GM23248 (cell line): ENCODE measurements around the gene KIR2DL1. TPM values are rescaled to one million over a fixed set of nuclear protein-coding genes. Genes with fewer than 3 reads are reported as not detected.

ENCODE experiments used
- DNase-seq: peaks from one replicate; pipeline ENCODE4 v3.0.0-alpha.2; 2015
- H2AFZ ChIP-seq: fragments of 200-600 bp; sonication (generic); 2 replicates; pipeline ENCODE4 v1.6.1; 2016; ENCODE audit warnings: antibody characterized with exemption
- H3F3A ChIP-seq: fragments of 200-600 bp; sonication (generic); 2 replicates; pipeline ENCODE4 v1.6.1; 2016; ENCODE audit warnings: mild to moderate bottlenecking, antibody characterized with exemption, mixed run types; ENCODE audit not compliant: insufficient read depth
- H3K27ac ChIP-seq: fragments of 200-600 bp; sonication (generic); 2 replicates; pipeline ENCODE4 v1.5.1; 2016; ENCODE audit warnings: mild to moderate bottlenecking
- H3K27me3 ChIP-seq: fragments of 200-600 bp; sonication (generic); replicated peaks from 2 replicates; pipeline ENCODE4 v1.6.1; 2016; ENCODE audit warnings: mild to moderate bottlenecking; ENCODE audit not compliant: insufficient read depth
- H3K36me3 ChIP-seq: fragments of 200-600 bp; sonication (generic); 2 replicates; pipeline ENCODE4 v1.6.1; 2016; ENCODE audit warnings: low read depth, mild to moderate bottlenecking
- H3K4me1 ChIP-seq: fragments of 200-600 bp; sonication (generic); 2 replicates; pipeline ENCODE4 v1.6.1; 2016; ENCODE audit warnings: mild to moderate bottlenecking; ENCODE audit not compliant: insufficient read depth
- H3K4me2 ChIP-seq: fragments of 200-600 bp; sonication (generic); one replicate; pipeline ENCODE4 v1.6.1; 2016; ENCODE audit warnings: mild to moderate bottlenecking; ENCODE audit not compliant: unreplicated experiment
- H3K4me3 ChIP-seq: fragments of 200-600 bp; sonication (generic); 2 replicates; pipeline ENCODE4 v1.5.1; 2016; ENCODE audit warnings: mild to moderate bottlenecking
- H3K79me2 ChIP-seq: fragments of 200-600 bp; sonication (generic); 2 replicates; pipeline ENCODE4 v1.6.1; 2016; ENCODE audit warnings: mild to moderate bottlenecking; ENCODE audit not compliant: insufficient read depth
- H3K9ac ChIP-seq: fragments of 200-600 bp; sonication (generic); 2 replicates; pipeline ENCODE4 v1.6.1; 2016; ENCODE audit warnings: mild to moderate bottlenecking
- H3K9me2 ChIP-seq: fragments of 200-600 bp; sonication (generic); 2 replicates; pipeline ENCODE4 v1.6.1; 2016; ENCODE audit warnings: mixed run types, mild to moderate bottlenecking, moderate library complexity; ENCODE audit not compliant: insufficient read depth
- H3K9me3 ChIP-seq: fragments of 200-600 bp; sonication (generic); one replicate; pipeline ENCODE4 v1.6.1; 2017; ENCODE audit warnings: low read depth
- H4K20me1 ChIP-seq: fragments of 200-600 bp; sonication (generic); 2 replicates; pipeline ENCODE4 v1.6.0; 2016; ENCODE audit not compliant: insufficient read depth
- EZH2 ChIP-seq: fragments of 200-600 bp; sonication (generic); IDR thresholded peaks from 2 replicates; pipeline ENCODE4 v1.6.1; 2018; ENCODE audit warnings: antibody characterized with exemption, mild to moderate bottlenecking; ENCODE audit not compliant: insufficient read depth, poor library complexity, severe bottlenecking
- EZH2phosphoT487 ChIP-seq: fragments of 200-600 bp; sonication (generic); IDR thresholded peaks from 2 replicates; pipeline ENCODE4 v1.6.1; 2018; ENCODE audit warnings: antibody characterized with exemption, moderate library complexity, mild to moderate bottlenecking, low read depth; ENCODE audit not compliant: insufficient read depth
- WGBS, 2 experiments: methylation state at CpG; one replicate each; pipeline ENCODE4 v1.1.6; 2015 to 2017; ENCODE audit warnings: low lambda C conversion rate in 2 of 2, low coverage in 1 of 2; ENCODE audit errors: missing lambda C conversion rate in 2 of 2; 5-methylcytosine and 5-hydroxymethylcytosine counted together
- in situ Hi-C: fragments of 300-500 bp; cut with MboI; formaldehyde crosslinking; loops from 2 replicates; pipeline ENCODE4 v1.15.0; 2020
- polyA plus RNA-seq: library from polyadenylated mRNA; unstranded; fragments of >200 nt; fragmentation: Nextera tagmentation; extraction: Ambion mirVana; gene quantifications from 2 replicates; pipeline ENCODE4 v1.2.1, GENCODE V29; 2016
- total RNA-seq: library from RNA; depleted of rRNA; stranded (reverse); fragments of >200 nt; shearing (Covaris generic); gene quantifications from 2 replicates; pipeline ENCODE4 v1.2.3, GENCODE V29; 2014

KIR2DL1 gene
- total and polyA plus RNA-seq, 2 experiments from 2014 or later: not detected

GRCh38 chr19:54790711-54791110 is 21.1 kb downstream of the KIR2DL1 start:
- no peaks in the 10 kb centered on the region for H3F3A ChIP-seq
- no peak overlapping the region for H3K9ac ChIP-seq
- no peaks in the 10 kb centered on the region for H3K4me1 ChIP-seq
- peaks cover 3% of the 10 kb centered on the region for H3K9me3 ChIP-seq
- no peaks in the 10 kb centered on the region for H3K36me3 ChIP-seq
- no peak overlapping the region for H3K4me2 ChIP-seq
- in situ Hi-C loops: no loop called here
- no peaks in the 10 kb centered on the region for H3K27me3 ChIP-seq
- H2AFZ ChIP-seq: no peak overlapping the region
- H3K79me2 ChIP-seq: no peaks in the 10 kb centered on the region
- DNase-seq: no peak
- TF ChIP-seq EZH2phosphoT487 (no peak), EZH2 (no peak)
- no peak overlapping the region for H3K4me3 ChIP-seq
- H3K9me2 ChIP-seq: no peaks in the 10 kb centered on the region
- 13 to 26% methylated on average over 5 of the region's 5 CpGs for WGBS, 2 experiments
- H4K20me1 ChIP-seq: no peaks in the 10 kb centered on the region
- H3K27ac ChIP-seq: no peak overlapping the region

- H3K4me2 ChIP-seq: no peak overlapping the region
- H3K9ac ChIP-seq: no peak overlapping the region
- TF ChIP-seq EZH2phosphoT487 (no peak), EZH2 (no peak)
- H2AFZ ChIP-seq: no peak overlapping the region
- no peaks in the 10 kb centered on the region for H3K4me1 ChIP-seq
- no peaks in the 10 kb centered on the region for H3K36me3 ChIP-seq
- H3K27me3 ChIP-seq: no peaks in the 10 kb centered on the region
- H3K27ac ChIP-seq: no peak overlapping the region
- H3K4me3 ChIP-seq: no peak overlapping the region
- H4K20me1 ChIP-seq: no peaks in the 10 kb centered on the region
- WGBS, 2 experiments: 51 to 52% methylated on average over 6 of the region's 6 CpGs
- no peaks in the 10 kb centered on the region for H3F3A ChIP-seq
- no peaks in the 10 kb centered on the region for H3K79me2 ChIP-seq
- H3K9me3 ChIP-seq: peaks cover 4% of the 10 kb centered on the region
- no peaks in the 10 kb centered on the region for H3K9me2 ChIP-seq
- in situ Hi-C loops: no loop called here
- no peak for DNase-seq
These were observed 21.9 kb downstream of the KIR2DL1 start for GRCh38 chr19:54791476-54791875.

- Histone ChIP-seq H3K9me2 (no peaks in the 10 kb centered on the region), H3F3A (no peaks in the 10 kb centered on the region), H2AFZ (no peak overlapping the region), H3K79me2 (no peaks in the 10 kb centered on the region), H3K4me2 (no peak overlapping the region), H3K4me1 (no peaks in the 10 kb centered on the region), H3K36me3 (no peaks in the 10 kb centered on the region), H4K20me1 (no peaks in the 10 kb centered on the region), H3K27ac (no peak overlapping the region), H3K9ac (no peak overlapping the region), H3K27me3 (no peaks in the 10 kb centered on the region), H3K9me3 (peaks cover 4% of the 10 kb centered on the region), H3K4me3 (no peak overlapping the region)
- WGBS, 2 experiments: 42% methylated on average over 8 of the region's 8 CpGs
- TF ChIP-seq EZH2phosphoT487 (no peak), EZH2 (no peak)
- in situ Hi-C loops: no loop called here
- DNase-seq: no peak
These were observed 23.2 kb downstream of the KIR2DL1 start for GRCh38 chr19:54792814-54793213.

GRCh38 chr19:54795758-54796157 is 26.2 kb downstream of the KIR2DL1 start:
- H3K9me2 ChIP-seq: no peaks in the 10 kb centered on the region
- in situ Hi-C loops: no loop called here
- TF ChIP-seq EZH2: no peak
- TF ChIP-seq EZH2phosphoT487: no peak

GRCh38 chr19:54803410-54803809 is 33.8 kb downstream of the KIR2DL1 start, which contains the start of gene KIR2DL4:
TSS of gene KIR2DL4 (plus strand) at chr19:54803610. CDS start at chr19:54803652, 42 bp downstream.
- Histone ChIP-seq H3F3A (no peaks in the 10 kb centered on the region), H3K9ac (no peak within 1 kb of the TSS), H2AFZ (no peak within 1 kb of the TSS), H3K4me3 (no peak within 1 kb of the TSS), H3K9me2 (no peaks in the 10 kb centered on the region), H4K20me1 (no peaks in the 10 kb centered on the region), H3K4me1 (no peaks in the 10 kb centered on the region), H3K9me3 (no peaks in the 10 kb centered on the region), H3K27ac (no peak within 1 kb of the TSS), H3K36me3 (no peaks in the 10 kb centered on the region), H3K79me2 (no peaks in the 10 kb centered on the region), H3K4me2 (no peak within 1 kb of the TSS), H3K27me3 (no peaks in the 10 kb centered on the region)
- in situ Hi-C loops: no loop called here
- 45 to 48% methylated on average over 10 of the region's 10 CpGs for WGBS, 2 experiments
- no peak for TF ChIP-seq EZH2phosphoT487
- TF ChIP-seq EZH2: no peak
- no peak for DNase-seq

More at GRCh38 chr19:54795758-54796157, 26.2 kb downstream of the KIR2DL1 start:
- Histone ChIP-seq H3K27me3 (no peaks in the 10 kb centered on the region), H3F3A (no peaks in the 10 kb centered on the region), H3K4me1 (no peaks in the 10 kb centered on the region), H3K36me3 (no peaks in the 10 kb centered on the region), H3K4me3 (no peak overlapping the region), H3K9ac (no peak overlapping the region), H2AFZ (no peak overlapping the region), H3K9me3 (peaks cover 4% of the 10 kb centered on the region), H4K20me1 (no peaks in the 10 kb centered on the region), H3K27ac (no peak overlapping the region), H3K79me2 (no peaks in the 10 kb centered on the region), H3K4me2 (no peak overlapping the region)
- no peak for DNase-seq
- 13% methylated on average over 1 of the region's 1 CpG for WGBS, 2 experiments
